Measurements from ENCODE around the gene REPIN1.
A peak's percentile ranks its signal among the peaks of the same experiment; 100 is the strongest.

REPIN1 gene

GRCh38 chr7:150359622-150360362, 8.8 kb upstream of the REPIN1 start (continued):
- peak; percentile 58; the same call in 1 of the 2 replicates for TF ChIP-seq ZFHX2 (tag by site-specific recombination; conservative IDR thresholded peaks at IDR 0.05)
- TF ChIP-seq ZBTB1 (tag by site-specific recombination; IDR thresholded peaks at IDR 0.05), result peak; percentile 83; the same call in 1 of the 2 replicates
- no peak for TF ChIP-seq ZNF426 (tag by site-specific recombination; IDR thresholded peaks at IDR 0.05)
- TF ChIP-seq ATF2 (tag by site-specific recombination; IDR thresholded peaks at IDR 0.05; ENCODE audit: low read depth), result no peak
- TF ChIP-seq OVOL3 (tag by site-specific recombination; IDR thresholded peaks at IDR 0.05), result peak; percentile 89; the same call in 1 of the 2 replicates
- TF ChIP-seq GFI1B (tag by site-specific recombination; IDR thresholded peaks at IDR 0.05), result no peak
- TF ChIP-seq ZNF473 (tag by site-specific recombination; IDR thresholded peaks at IDR 0.05), result no peak
- no peak for TF ChIP-seq HOXD13 (CRISPR knock-in tag; IDR thresholded peaks at IDR 0.05; ENCODE audit: borderline replicate concordance)
- TF ChIP-seq ZNF214 (tag by site-specific recombination; IDR thresholded peaks at IDR 0.05; ENCODE audit: borderline replicate concordance), result no peak
- no peak for TF ChIP-seq ZNF777 (tag by site-specific recombination; IDR thresholded peaks at IDR 0.05; ENCODE audit: borderline replicate concordance)
- TF ChIP-seq, protein P1, sequence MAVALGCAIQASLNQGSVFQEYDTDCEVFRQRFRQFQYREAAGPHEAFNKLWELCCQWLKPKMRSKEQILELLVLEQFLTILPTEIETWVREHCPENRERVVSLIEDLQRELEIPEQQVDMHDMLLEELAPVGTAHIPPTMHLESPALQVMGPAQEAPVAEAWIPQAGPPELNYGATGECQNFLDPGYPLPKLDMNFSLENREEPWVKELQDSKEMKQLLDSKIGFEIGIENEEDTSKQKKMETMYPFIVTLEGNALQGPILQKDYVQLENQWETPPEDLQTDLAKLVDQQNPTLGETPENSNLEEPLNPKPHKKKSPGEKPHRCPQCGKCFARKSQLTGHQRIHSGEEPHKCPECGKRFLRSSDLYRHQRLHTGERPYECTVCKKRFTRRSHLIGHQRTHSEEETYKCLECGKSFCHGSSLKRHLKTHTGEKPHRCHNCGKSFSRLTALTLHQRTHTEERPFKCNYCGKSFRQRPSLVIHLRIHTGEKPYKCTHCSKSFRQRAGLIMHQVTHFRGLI (tag by site-specific recombination; IDR thresholded peaks at IDR 0.05), result no peak
- 0 out of 2 replicates have a peak, but pooled peaks have one; percentile 59 for TF ChIP-seq GLI4 (tag by site-specific recombination; IDR thresholded peaks at IDR 0.05)
- no peak for TF ChIP-seq TCF7L2 (IDR thresholded peaks at IDR 0.05; ENCODE audit: borderline replicate concordance, low read depth, low read length)
- TF ChIP-seq ZBTB26 (tag by site-specific recombination; optimal IDR thresholded peaks at IDR 0.05), result peak; percentile 13
- no peak for TF ChIP-seq ZNF37A (tag by site-specific recombination; IDR thresholded peaks at IDR 0.05)
- no peak for TF ChIP-seq ZNF549 (tag by site-specific recombination; IDR thresholded peaks at IDR 0.05)
- TF ChIP-seq, protein P2, sequence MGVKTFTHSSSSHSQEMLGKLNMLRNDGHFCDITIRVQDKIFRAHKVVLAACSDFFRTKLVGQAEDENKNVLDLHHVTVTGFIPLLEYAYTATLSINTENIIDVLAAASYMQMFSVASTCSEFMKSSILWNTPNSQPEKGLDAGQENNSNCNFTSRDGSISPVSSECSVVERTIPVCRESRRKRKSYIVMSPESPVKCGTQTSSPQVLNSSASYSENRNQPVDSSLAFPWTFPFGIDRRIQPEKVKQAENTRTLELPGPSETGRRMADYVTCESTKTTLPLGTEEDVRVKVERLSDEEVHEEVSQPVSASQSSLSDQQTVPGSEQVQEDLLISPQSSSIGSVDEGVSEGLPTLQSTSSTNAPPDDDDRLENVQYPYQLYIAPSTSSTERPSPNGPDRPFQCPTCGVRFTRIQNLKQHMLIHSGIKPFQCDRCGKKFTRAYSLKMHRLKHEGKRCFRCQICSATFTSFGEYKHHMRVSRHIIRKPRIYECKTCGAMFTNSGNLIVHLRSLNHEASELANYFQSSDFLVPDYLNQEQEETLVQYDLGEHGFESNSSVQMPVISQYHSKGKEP (tag by site-specific recombination; IDR thresholded peaks at IDR 0.05), result no peak
- no peak for TF ChIP-seq MZF1 (tag by site-specific recombination; IDR thresholded peaks at IDR 0.05; ENCODE audit: borderline replicate concordance)
- TF ChIP-seq ZNF404 (tag by site-specific recombination; IDR thresholded peaks at IDR 0.05), result no peak
- TF ChIP-seq, protein P3, sequence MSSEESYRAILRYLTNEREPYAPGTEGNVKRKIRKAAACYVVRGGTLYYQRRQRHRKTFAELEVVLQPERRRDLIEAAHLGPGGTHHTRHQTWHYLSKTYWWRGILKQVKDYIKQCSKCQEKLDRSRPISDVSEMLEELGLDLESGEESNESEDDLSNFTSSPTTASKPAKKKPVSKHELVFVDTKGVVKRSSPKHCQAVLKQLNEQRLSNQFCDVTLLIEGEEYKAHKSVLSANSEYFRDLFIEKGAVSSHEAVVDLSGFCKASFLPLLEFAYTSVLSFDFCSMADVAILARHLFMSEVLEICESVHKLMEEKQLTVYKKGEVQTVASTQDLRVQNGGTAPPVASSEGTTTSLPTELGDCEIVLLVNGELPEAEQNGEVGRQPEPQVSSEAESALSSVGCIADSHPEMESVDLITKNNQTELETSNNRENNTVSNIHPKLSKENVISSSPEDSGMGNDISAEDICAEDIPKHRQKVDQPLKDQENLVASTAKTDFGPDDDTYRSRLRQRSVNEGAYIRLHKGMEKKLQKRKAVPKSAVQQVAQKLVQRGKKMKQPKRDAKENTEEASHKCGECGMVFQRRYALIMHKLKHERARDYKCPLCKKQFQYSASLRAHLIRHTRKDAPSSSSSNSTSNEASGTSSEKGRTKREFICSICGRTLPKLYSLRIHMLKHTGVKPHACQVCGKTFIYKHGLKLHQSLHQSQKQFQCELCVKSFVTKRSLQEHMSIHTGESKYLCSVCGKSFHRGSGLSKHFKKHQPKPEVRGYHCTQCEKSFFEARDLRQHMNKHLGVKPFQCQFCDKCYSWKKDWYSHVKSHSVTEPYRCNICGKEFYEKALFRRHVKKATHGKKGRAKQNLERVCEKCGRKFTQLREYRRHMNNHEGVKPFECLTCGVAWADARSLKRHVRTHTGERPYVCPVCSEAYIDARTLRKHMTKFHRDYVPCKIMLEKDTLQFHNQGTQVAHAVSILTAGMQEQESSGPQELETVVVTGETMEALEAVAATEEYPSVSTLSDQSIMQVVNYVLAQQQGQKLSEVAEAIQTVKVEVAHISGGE (tag by site-specific recombination; conservative IDR thresholded peaks at IDR 0.05; ENCODE audit: low read depth), result no peak; the same call in 1 of the 2 replicates
- TF ChIP-seq SP3 (tag by site-specific recombination; IDR thresholded peaks at IDR 0.05), result no peak
- peak; percentile 95 for TF ChIP-seq ZNF239 (tag by site-specific recombination; IDR thresholded peaks at IDR 0.05)
- no peak for TF ChIP-seq ZNF48 (tag by site-specific recombination; IDR thresholded peaks at IDR 0.05)
- TF ChIP-seq, protein P4, sequence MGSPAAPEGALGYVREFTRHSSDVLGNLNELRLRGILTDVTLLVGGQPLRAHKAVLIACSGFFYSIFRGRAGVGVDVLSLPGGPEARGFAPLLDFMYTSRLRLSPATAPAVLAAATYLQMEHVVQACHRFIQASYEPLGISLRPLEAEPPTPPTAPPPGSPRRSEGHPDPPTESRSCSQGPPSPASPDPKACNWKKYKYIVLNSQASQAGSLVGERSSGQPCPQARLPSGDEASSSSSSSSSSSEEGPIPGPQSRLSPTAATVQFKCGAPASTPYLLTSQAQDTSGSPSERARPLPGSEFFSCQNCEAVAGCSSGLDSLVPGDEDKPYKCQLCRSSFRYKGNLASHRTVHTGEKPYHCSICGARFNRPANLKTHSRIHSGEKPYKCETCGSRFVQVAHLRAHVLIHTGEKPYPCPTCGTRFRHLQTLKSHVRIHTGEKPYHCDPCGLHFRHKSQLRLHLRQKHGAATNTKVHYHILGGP (tag by site-specific recombination; IDR thresholded peaks at IDR 0.05), result no peak
- no peak for TF ChIP-seq REST (tag by site-specific recombination; IDR thresholded peaks at IDR 0.05)
